Colonic mucosa (tissue), 4 donors: ENCODE measurements around the gene ITGB5. TPM values are rescaled to one million over a fixed set of nuclear protein-coding genes. Genes with fewer than 3 reads are reported as not detected.
A peak's percentile ranks its signal among the peaks of the same experiment; 100 is the strongest.
"Not testable (repeated sequence)": the region's sequence is repeated elsewhere in the genome, so short reads cannot be mapped to it uniquely, and the experiment has no call there.

Experiments used
- DNase-seq: peaks from one replicate; pipeline ENCODE4 v3.0.0-alpha.2; 2020
- H3K27ac ChIP-seq: fragments of 200-600 bp; one replicate; pipeline ENCODE4 v1.8.0; 2021
- H3K27me3 ChIP-seq: fragments of 200-600 bp; one replicate; pipeline ENCODE4 v1.8.0; 2021
- H3K36me3 ChIP-seq: fragments of 200-600 bp; one replicate; pipeline ENCODE4 v1.8.0; 2021
- H3K4me1 ChIP-seq: fragments of 200-600 bp; one replicate; pipeline ENCODE4 v1.8.0; 2021; ENCODE audit warnings: mild to moderate bottlenecking
- H3K4me3 ChIP-seq: fragments of 200-600 bp; one replicate; pipeline ENCODE4 v1.8.0; 2021
- H3K9ac ChIP-seq, 2 donors: one replicate each; pipeline ENCODE4 v1.7.0; 2013; ENCODE audit warnings: control low read depth in 2 of 2, low read depth in 2 of 2, low read length in 2 of 2
- H3K9me3 ChIP-seq: fragments of 200-600 bp; one replicate; pipeline ENCODE4 v1.8.0; 2021
- intact Hi-C: fragments of 100-400 bp; cut with DNase I; formaldehyde crosslinking; loops from one replicate; pipeline ENCODE4 v1.14.1; 2022
- total RNA-seq, 2 donors: library from RNA; stranded (reverse); fragmentation: NEBNext Ultra II Directional in 1 of 2; extraction: Animal tissue kit (Norgen Biotek cat#: 25700) in 1 of 2; gene quantifications; one replicate each; pipeline ENCODE4 v1.2.1, GENCODE V29; 2021
- TF ChIP-seq, protein P1 (sequence below): fragments of 200-600 bp; IDR thresholded peaks from one replicate; pipeline ENCODE4 v1.8.0; 2022; ENCODE audit warnings: antibody characterized with exemption, mild to moderate bottlenecking
- donor health status: healthy.
- donor health status: DM: no; HTN: no; CAD: no.
- donor health status: DM: no; HTN: no; CAD: no.

ITGB5 gene
- total RNA-seq, 2 donors from 2014 or later: 74.4 to 74.8 TPM

DNA sequence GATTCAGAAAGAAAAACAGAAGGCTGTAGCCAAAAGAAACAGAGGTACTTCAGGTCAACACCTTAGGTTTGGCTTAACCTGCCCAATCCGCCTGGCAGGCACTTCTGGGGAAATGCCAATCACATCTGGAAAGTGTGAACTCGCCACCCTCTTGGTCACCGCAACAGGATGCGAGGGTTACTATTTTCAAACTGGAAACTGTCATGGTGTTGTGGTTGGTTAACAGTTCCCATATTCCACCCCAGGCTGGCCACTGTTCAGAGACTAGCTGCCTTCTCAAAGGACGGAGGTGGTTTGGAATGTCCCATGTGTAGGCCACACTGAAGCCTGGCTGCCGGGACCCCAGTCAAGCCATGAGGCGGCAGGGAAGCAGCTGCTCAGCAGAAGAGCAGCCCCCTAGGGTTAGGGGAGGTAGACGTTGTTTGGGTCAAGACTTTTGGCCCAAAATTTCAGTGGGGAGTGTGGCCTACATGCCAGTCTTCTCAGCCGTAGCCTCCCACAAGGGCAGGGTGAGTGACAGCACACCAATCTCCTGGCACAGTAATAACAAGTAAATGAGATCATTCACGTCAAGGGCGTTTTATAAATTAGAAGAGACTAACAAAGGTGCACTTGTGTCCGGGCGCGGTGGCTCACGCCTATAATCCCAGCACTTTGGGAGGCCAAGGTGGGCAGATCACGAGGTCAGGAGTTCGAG, 102.3 kb downstream of the ITGB5 start:
- no peaks in the 10 kb centered on the region for H3K9me3 ChIP-seq
- H3K36me3 ChIP-seq: no peaks in the 10 kb centered on the region
- H3K4me3 ChIP-seq: no peak overlapping the region
- H3K27ac ChIP-seq: no peak overlapping the region
- DNase-seq: no peak
- no peak overlapping the region for H3K9ac ChIP-seq
- intact Hi-C loops: no loop called here
- H3K27me3 ChIP-seq: no peaks in the 10 kb centered on the region
- H3K4me1 ChIP-seq: peaks cover 3% of the 10 kb centered on the region
- TF ChIP-seq, protein P1, sequence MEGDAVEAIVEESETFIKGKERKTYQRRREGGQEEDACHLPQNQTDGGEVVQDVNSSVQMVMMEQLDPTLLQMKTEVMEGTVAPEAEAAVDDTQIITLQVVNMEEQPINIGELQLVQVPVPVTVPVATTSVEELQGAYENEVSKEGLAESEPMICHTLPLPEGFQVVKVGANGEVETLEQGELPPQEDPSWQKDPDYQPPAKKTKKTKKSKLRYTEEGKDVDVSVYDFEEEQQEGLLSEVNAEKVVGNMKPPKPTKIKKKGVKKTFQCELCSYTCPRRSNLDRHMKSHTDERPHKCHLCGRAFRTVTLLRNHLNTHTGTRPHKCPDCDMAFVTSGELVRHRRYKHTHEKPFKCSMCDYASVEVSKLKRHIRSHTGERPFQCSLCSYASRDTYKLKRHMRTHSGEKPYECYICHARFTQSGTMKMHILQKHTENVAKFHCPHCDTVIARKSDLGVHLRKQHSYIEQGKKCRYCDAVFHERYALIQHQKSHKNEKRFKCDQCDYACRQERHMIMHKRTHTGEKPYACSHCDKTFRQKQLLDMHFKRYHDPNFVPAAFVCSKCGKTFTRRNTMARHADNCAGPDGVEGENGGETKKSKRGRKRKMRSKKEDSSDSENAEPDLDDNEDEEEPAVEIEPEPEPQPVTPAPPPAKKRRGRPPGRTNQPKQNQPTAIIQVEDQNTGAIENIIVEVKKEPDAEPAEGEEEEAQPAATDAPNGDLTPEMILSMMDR: no peak

DNA sequence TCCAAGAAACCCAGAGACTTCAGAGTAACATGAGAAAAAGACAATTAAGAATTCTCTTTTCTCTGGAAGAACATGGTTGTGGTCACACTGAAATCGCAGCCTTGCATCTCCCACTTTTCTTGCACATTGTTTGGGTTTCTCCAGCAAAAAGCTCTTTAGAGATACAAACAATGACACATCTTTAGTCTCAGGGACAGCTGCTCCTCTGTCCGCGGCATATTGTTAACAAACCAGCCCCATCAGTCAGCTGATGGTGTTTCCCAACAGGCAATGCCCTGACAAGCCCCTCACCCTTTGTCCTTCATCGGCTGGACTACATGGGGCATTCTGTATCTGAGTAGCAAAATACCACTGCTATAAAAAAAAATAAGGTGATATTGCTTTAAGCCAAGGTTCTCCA, 103.5 kb downstream of the ITGB5 start:
- no peaks in the 10 kb centered on the region for H3K9me3 ChIP-seq
- H3K27me3 ChIP-seq: no peaks in the 10 kb centered on the region
- H3K27ac ChIP-seq: no peak overlapping the region
- no peaks in the 10 kb centered on the region for H3K36me3 ChIP-seq
- peaks cover 3% of the 10 kb centered on the region for H3K4me1 ChIP-seq
- intact Hi-C loops: no loop called here
- H3K9ac ChIP-seq: no peak overlapping the region
- TF ChIP-seq, protein P1: no peak
- no peak overlapping the region for H3K4me3 ChIP-seq
- no peak for DNase-seq

DNA sequence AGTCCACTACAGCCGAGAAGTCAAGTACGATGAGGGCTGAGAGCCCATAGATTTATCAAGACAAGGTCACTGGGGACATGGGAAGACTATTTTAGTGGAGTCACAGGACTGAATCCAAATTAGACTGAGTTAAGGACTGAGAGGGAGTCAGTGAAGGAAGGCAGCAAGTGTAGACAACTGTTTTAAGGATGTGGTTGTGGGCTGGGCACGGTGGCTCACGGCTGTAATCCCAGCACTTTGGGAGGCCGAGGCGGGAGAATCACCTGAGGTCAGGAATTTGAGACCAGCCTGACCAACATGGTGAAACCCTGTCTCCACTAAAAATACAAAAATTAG, 104.8 kb downstream of the ITGB5 start:
- H3K4me3 ChIP-seq, intact Hi-C loops, H3K36me3 ChIP-seq, DNase-seq, H3K9ac ChIP-seq, H3K9me3 ChIP-seq, H3K27ac ChIP-seq, H3K27me3 ChIP-seq, H3K4me1 ChIP-seq: not testable (repeated sequence)

DNA sequence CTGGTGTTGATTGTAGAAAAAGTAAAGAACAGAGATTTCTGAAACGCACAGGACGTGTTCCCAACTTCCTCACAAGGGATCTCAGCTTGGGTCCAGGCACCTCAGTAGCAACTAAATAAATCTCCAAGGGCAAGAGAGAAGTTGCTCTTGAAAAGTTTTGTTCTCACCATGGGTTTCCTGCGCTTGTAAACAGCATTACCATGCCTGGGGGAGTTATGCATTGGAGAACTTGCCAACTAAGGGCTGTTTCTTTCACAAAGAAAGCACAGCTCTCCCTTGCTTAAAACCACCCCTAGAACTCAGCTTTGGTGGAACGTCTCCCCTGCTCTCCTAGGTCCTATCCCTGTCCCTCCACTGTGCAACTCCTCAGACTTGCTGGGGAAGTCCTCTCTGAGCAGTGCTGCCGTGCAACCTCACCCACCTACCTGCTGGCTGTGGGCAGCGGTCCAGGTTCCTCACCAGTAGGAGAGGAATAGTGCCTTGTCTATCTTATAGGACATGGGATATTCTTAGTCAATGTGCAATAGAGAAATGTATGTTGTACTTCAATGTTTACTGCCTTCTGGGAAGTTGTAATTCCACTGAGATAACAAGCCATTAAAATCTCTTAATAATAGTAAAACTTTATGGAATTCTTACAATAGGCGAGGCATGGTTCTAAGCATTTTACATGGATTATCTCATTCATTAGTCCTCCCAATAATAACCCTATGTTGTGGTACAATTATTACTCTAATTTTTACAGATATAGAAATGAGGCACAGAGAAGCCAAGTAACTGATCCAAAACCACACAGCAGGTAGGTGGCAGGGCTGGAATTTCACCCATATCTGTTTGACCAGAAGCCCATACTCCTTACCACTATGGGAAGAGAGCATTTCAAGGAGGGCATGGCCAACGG, 105.4 kb downstream of the ITGB5 start:
- Histone ChIP-seq H3K4me1 (peaks cover 3% of the 10 kb centered on the region), H3K27ac (peak overlapping the region; percentile 25), H3K36me3 (no peaks in the 10 kb centered on the region), H3K9ac (peak overlapping the region; percentile 23 to 27), H3K4me3 (no peak overlapping the region), H3K27me3 (no peaks in the 10 kb centered on the region), H3K9me3 (no peaks in the 10 kb centered on the region)
- TF ChIP-seq, protein P1: no peak
- DNase-seq: no peak
- intact Hi-C loops: no loop called here

DNA sequence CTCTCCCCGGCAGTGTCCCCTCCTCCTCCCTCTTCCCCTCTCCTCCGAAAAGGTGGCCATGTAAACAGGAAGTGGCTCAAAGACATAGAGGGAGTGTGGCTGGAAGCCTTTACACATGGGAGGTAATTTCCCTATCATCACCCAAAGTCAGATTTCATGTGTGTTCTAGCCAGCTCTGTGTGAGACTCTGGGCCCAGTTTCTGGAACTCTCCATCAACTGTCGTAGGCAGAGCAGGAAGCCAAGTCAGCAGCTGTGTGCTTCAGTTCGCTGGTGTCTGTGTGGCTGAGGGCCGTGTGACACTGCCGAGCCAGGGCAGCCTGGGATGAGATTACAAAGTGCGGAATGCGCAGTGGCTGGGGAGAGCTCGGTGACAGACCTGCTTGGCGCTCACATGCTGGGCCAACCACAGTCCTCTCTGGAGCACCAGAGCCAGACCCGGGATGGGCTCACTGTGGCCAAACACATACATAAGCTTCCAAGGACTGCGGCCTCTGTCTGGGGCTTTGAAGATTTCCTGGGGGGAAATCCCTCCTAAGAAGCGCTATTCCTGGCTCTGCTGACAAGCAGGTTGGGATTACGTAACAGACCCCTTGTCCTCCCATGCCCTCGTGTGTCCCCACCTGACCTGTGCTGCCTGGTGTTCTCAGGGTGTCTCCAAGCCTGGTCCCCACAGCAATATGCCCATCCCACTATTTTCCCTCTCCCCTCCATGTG, 106.2 kb downstream of the ITGB5 start:
- Histone ChIP-seq H3K27me3 (no peaks in the 10 kb centered on the region), H3K9ac (peak overlapping the region; percentile 23 to 27), H3K4me1 (peaks cover 3% of the 10 kb centered on the region), H3K4me3 (no peak overlapping the region), H3K9me3 (no peaks in the 10 kb centered on the region), H3K36me3 (no peaks in the 10 kb centered on the region), H3K27ac (peak overlapping the region; percentile 25)
- TF ChIP-seq, protein P1: no peak
- peak; percentile 40 for DNase-seq
- intact Hi-C loops: no loop called here
